ENCODE measurements around the gene SHTN1.

DNA sequence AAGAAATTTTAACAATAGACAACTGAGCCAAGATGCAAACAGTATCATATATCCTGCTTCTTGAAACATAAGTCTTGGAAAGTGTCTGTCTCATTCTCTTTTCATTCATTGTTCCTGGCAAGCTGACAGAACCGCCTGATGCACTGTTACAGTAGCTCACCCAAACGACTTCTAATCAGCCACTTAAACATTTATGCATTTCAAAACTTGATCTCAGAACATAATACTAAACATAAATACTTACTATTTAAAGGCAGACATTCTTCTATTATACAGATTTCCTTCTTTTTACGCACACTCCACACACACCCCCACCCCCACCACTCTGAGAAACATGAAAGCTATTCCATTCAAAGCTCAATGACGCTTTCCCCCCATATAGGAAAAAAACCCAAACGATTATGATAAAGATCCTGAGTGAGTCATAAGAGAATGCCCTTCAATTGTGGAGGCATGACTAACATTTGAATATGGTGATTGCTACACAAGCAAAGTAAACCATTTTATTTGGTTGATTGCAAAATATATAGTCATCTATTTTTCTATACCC is 30.5 kb downstream of the SHTN1 start:
- TF ChIP-seq POLR2AphosphoS5 (IDR thresholded peaks at IDR 0.05): no peak
- no peak for TF ChIP-seq POLR2A (IDR thresholded peaks at IDR 0.05)
